Stimulated activated CD4-positive, alpha-beta T cell treated with anti-CD3 and anti-CD28 coated beads, Interleukin-15, amount 100 ng/mL, for 24 hours (primary cell): Measurements from ENCODE around the gene APBB1IP.
"Not testable (repeated sequence)": the region's sequence is repeated elsewhere in the genome, so short reads cannot be mapped to it uniquely, and the experiment has no call there.

Experiments used
- DNase-seq: peaks from one replicate; pipeline ENCODE4 v3.0.0-alpha.2; 2020

Gene APBB1IP

DNA sequence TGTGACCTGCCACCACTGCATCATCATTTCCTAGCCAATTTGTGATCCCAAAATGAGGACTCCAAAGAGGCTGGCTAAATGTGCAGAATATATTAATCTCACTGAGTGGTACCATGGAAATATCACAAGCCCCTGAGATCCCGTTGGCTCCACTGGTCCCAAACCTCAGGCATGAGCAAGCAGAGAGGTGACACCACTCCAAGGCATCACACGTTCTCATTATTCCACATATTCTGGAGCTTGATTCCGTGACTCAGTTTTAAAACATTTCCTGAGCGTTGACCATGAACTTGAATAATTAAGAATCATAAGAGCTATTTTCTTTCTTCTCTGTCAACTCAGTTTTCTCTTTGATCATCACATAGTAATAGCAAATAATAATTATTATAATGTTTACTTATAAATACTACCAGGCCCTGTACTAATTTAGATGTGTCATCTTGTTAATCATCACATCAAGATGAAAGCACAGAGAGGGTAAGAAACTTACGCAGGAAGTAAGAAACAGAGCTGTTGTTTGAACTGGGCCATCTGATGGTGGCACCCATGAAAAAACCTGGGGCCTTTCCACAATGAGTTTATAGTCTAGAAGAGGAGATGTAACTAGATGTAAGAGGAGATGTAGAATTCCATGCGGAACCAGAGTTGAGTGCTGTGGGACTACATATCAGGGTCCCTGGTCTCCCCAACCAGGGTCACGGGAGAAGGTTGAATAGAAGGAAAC is 3.5 kb downstream of the APBB1IP start:
- no peak for DNase-seq

GRCh38 chr10:26445411-26446031 is 7.4 kb downstream of the APBB1IP start:
- no peak for DNase-seq

GRCh38 chr10:26446258-26446657 is 8.1 kb downstream of the APBB1IP start:
- DNase-seq: no peak

- no peak for DNase-seq
These were observed 10.2 kb downstream of the APBB1IP start for GRCh38 chr10:26448292-26448691.

DNA sequence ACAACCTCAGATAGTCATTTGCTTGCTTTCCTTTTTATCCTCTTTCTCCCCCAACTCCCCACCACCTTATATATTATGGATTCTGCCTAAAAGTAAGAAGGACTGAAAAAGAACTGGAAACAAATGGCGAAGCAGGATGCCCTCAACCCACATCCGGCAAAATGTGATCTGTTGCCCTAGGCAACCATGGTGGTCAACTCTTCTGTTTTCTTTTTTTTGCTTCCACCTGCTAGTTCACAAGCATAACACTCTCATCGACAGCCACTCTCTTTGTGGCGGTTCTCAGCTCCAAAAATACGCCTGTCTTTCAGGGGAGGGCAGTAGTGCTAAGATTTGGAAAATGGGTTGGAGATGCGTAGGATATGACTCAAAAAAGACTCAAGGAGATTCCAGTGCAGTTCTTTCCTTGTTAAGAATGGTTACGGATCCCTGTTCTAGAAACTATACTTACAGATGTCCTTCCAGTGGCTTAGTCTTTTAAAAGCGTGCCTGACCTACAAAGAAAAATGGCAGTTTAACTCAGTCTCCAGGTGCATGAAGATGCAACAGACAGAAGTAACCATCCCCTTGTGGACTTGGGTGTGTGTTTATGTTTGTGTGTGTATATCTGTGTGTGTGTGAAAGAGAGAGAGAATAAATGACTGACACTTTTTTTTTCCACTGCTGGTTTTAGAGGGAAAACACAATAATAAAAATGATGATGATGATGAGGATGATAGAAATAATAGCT is 10.7 kb downstream of the APBB1IP start:
- DNase-seq: peak; percentile 63

DNA sequence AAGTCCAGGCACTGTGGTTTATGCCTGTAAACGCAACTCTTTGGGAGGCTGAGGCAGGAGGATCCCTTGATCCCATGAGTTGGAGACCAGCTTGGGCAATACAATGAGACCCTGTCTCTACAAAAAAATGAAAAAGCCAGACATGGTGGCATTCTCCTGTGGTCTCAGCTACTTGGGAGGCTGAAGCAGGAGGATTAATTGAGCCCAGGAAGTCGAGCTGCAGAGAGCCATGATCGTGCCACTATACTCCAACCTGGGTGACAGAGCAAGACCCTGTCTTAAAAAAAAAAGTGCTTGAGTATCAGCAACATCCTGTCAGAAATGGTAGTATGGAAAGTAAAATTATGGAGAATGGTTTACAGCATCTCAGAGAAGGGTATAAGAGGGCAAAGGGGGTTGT is 11.6 kb downstream of the APBB1IP start:
- no peak for DNase-seq

DNA sequence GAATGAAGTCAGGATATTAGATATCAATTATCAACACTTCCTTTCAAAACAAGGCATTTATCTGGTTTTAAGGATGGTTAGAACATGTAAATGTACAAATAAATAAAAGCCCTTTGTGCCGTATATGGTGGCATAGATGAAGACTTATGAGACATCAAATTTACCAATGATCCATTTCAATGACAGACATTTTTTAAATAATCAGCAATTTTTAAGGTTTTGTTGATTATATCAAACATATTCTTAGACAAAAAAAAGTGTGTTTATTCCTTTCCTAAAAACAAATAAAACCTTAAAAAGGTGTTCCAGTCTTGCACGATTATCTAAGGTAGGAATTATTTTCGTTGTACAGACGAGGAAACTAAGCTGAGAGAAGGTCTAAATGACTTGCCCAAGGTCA is 13.8 kb downstream of the APBB1IP start:
- DNase-seq: no peak

- no peak for DNase-seq
These were observed 15.7 kb downstream of the APBB1IP start for GRCh38 chr10:26453850-26454249.

DNA sequence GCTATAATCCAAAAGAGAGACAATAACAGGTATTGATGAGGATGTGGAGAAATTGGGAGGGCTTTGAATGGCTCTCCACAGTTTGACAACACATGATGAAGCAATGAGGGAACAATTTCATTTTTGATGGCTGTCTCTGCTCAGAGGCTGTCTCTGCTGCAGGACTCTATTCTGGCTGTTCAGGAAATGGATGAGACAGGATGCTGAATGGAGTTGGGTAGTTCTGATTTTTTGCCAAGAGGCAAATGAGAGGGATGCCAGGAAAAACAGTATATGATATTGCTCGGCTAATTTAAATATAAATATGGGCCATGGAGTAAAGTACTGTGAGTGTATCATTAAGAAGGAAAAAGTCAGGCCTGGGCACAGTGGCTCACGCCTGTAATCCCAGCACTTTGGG is 16.8 kb downstream of the APBB1IP start:
- DNase-seq: no peak

DNA sequence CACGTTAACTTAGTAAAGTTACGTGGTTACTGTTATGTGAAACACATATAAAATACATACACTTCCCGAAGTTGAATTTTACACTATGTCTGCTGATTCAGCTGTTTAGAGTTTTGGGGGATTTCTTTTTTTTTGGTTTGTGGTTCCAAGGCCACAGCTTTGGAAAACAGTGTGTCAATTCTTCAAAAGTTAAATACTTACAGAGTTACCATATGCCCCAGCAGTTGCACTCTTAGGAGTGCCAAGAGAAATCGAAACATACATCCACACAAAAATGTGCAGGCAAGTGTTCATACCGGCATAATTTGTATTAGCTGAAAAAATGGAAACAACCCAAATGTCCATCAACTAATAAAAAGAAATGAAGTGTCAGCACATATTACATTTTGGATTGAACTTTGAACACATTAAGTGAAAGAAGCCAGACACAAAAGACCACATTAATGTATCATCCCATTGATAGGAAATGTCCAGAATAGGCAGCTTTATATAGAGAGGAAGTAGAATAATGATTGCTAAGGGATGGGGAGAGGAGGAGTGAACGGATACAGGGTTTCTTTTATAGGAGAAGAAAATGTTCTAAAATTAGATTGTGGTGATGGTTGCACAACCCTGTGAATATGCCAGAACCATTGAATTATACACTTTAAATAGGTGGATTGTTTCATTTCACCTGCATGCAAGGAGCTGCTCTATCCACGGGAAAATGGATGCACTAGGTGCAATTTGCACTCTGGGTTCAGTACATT is 17.6 kb downstream of the APBB1IP start:
- no peak for DNase-seq

DNA sequence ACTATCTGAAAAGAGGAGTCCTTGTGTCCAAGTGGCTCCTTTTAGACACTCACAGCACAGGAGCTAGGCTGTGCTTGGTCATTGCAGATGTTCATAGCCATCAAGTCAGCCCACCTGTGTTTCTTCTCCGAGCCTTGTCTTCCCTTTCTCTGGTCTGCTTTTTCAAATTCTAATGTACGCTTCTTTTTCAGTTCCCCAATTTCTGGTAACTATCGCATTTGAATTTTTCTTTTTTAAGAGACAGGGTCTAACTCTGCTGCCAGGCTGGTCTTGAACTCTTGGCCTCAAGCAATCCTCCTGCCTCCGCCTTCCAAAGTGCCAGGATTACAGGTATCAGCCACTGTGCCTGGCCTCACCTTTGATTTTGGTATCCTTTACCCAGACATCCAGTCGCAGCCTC is 18.9 kb downstream of the APBB1IP start:
- DNase-seq: no peak

- DNase-seq: no peak
These were observed 22.6 kb downstream of the APBB1IP start for GRCh38 chr10:26460736-26461135.

- DNase-seq: no peak
These were observed 25.8 kb downstream of the APBB1IP start for GRCh38 chr10:26463986-26464385.

GRCh38 chr10:26464632-26465280 is 26.6 kb downstream of the APBB1IP start:
- no peak for DNase-seq

GRCh38 chr10:26466531-26466930 is 28.4 kb downstream of the APBB1IP start:
- not testable (repeated sequence) for DNase-seq

DNA sequence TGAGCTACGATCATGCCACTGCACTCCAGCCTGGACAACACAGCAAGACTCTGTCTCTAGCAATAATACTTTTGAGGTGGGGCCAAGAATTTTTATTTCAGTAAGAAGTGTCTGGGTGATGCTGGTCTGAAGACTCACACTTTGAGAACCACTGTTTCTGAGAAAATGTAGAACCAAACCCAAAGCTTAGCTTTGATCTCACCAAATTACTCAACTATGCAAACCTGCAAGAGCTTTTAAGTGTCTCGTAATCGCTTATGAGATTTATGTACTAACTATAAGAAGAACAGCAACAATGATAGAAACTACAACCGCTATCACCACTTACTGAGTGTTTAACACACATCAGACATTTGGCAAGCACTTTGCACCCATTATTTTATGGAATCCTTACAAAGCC is 29.5 kb downstream of the APBB1IP start:
- DNase-seq: no peak

DNA sequence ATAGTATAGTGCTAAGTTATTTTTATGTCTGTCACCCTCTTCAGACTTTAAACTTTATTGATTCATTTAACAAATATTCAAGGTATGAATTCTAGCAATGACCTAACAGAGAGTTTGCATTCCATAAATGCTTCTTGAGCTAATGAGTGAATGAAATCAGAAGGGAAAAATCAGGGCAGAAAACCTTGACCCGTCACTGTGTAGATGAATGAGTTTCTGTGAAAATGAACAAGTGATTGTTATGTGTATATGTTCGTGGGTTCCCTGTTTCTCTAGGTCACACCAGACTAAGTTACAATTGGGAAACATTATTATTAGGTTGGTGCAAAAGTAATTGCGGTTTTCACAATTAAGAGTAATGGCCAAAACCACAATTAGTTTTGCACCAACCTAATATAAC is 30.1 kb downstream of the APBB1IP start:
- no peak for DNase-seq

- DNase-seq: peak; percentile 24
These were observed 30.6 kb downstream of the APBB1IP start for GRCh38 chr10:26468700-26469099.

GRCh38 chr10:26472492-26472778 is 34.3 kb downstream of the APBB1IP start:
- no peak for DNase-seq

DNA sequence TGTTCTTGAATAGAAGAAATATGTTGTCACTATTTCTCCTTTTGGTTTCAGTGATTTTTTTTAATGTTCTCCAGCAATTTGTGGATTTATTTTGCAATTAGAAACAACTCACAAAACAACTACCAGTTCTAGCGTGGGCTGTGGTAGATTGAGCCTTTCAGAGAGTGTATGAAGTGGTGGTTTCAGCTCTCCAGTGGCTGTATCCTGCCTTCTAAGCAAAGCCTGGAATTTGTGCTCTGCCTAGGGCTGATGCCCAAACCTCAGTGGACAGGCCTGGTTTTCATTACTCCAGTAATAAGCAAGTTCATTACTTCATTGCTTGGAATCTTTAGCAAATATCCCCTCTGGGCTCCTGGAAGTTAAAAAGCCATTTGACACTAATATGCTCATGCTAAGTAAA is 35.9 kb downstream of the APBB1IP start:
- DNase-seq: no peak

- DNase-seq: not testable (repeated sequence)
These were observed 36.7 kb downstream of the APBB1IP start for GRCh38 chr10:26474845-26475244.

- no peak for DNase-seq
These were observed 37.2 kb downstream of the APBB1IP start for GRCh38 chr10:26475386-26475785.

- no peak for DNase-seq
These were observed 39.4 kb downstream of the APBB1IP start for GRCh38 chr10:26477501-26477900.
